NCI-H1105 (cell line): ENCODE data around the gene AFMID.
"Not testable (repeated sequence)": the region's sequence is repeated elsewhere in the genome, so short reads cannot be mapped to it uniquely, and the experiment has no call there.

Source experiments
- DNase-seq: peaks from one replicate; lab custom pipeline; 2025; lab: John Stamatoyannopoulos, UW

The AFMID gene

GRCh38 chr17:78186692-78187595 lies at the start of gene AFMID, which contains the start of gene TK1:
Gene AFMID, plus strand, starts transcription at chr17:78187362. Its CDS starts 9 bp downstream, at chr17:78187371.
Gene TK1, minus strand, starts transcription at chr17:78187052. Its CDS starts 58 bp downstream, at chr17:78186994.
- peak; percentile 94 for DNase-seq

- no peak for DNase-seq
These were observed 49.6 kb upstream of the AFMID start for GRCh38 chr17:78137392-78138203.

- no peak for DNase-seq
These were observed 48.7 kb upstream of the AFMID start for GRCh38 chr17:78138204-78139060.

GRCh38 chr17:78139861-78140168 lies 47.3 kb upstream of the AFMID start:
- DNase-seq: not testable (repeated sequence)

- DNase-seq: peak; percentile 82
These were observed 46.8 kb upstream of the AFMID start for GRCh38 chr17:78140169-78141051.

- DNase-seq: no peak
These were observed 45.6 kb upstream of the AFMID start for GRCh38 chr17:78141437-78142118.

- DNase-seq: no peak
These were observed 44.9 kb upstream of the AFMID start for GRCh38 chr17:78142119-78142861.

GRCh38 chr17:78143214-78144146 lies 43.7 kb upstream of the AFMID start:
- DNase-seq: no peak

GRCh38 chr17:78144147-78144719 lies 42.9 kb upstream of the AFMID start:
- no peak for DNase-seq

- DNase-seq: no peak
These were observed 42.2 kb upstream of the AFMID start for GRCh38 chr17:78144736-78145641.

- no peak for DNase-seq
These were observed 40.7 kb upstream of the AFMID start for GRCh38 chr17:78146471-78146869.

- DNase-seq: no peak
These were observed 40.3 kb upstream of the AFMID start for GRCh38 chr17:78146881-78147280.

GRCh38 chr17:78147315-78147998 lies 39.7 kb upstream of the AFMID start:
- no peak for DNase-seq

GRCh38 chr17:78148286-78149016 lies 38.7 kb upstream of the AFMID start:
- DNase-seq: no peak

- no peak for DNase-seq
These were observed 35.6 kb upstream of the AFMID start for GRCh38 chr17:78151514-78152008.
